Common myeloid progenitor, CD34-positive (primary cell): ENCODE results near the gene ZNF276.
"Not testable (repeated sequence)": the region's sequence is repeated elsewhere in the genome, so short reads cannot be mapped to it uniquely, and the experiment has no call there.

Experiments
- CTCF ChIA-PET: fragments of 350-600 bp; sonication (Branson Sonifier 250); formaldehyde crosslinking; loops from one replicate; lab custom pipeline; 2021; ENCODE audit warnings: antibody characterized with exemption; lab: Charles Lee
- POLR2A ChIA-PET: fragments of 350-600 bp; sonication (Branson Sonifier 250); formaldehyde crosslinking; loops from one replicate; lab custom pipeline; 2021; ENCODE audit warnings: antibody characterized with exemption; lab: Charles Lee
- DNase-seq, 3 donors: peaks; one replicate each; pipeline versions ENCODE4 v3.0.0 to v3.0.0-alpha.2; 2013
- H3K27ac ChIP-seq, 2 experiments: 1 replicate in 1 of 2; 2 replicates in 1 of 2; pipeline ENCODE4 v1.7.0; 2013; ENCODE audit warnings: inconsistent platforms in 2 of 2, low read length in 2 of 2, mild to moderate bottlenecking in 2 of 2, low read depth in 1 of 2, moderate library complexity in 1 of 2; ENCODE audit not compliant: severe bottlenecking in 2 of 2, insufficient read depth in 1 of 2, poor library complexity in 1 of 2
- H3K27me3 ChIP-seq, 5 experiments: replicated peaks in 2 of 5; 1 replicate in 3 of 5; 2 replicates in 2 of 5; pipeline versions ENCODE4 v1.6.1 to v1.7.0; 2013; ENCODE audit warnings: low read length in 4 of 5, mild to moderate bottlenecking in 2 of 5, moderate library complexity in 2 of 5, inconsistent platforms in 1 of 5; ENCODE audit not compliant: insufficient read depth in 5 of 5, control insufficient read depth in 4 of 5
- H3K36me3 ChIP-seq, 4 experiments: 1 replicate in 2 of 4; 2 replicates in 2 of 4; pipeline versions ENCODE4 v1.6.1 to v1.7.0; 2013; ENCODE audit warnings: low read length in 3 of 4, control low read depth in 1 of 4, mild to moderate bottlenecking in 1 of 4; ENCODE audit not compliant: control insufficient read depth in 4 of 4, insufficient read depth in 4 of 4
- H3K4me1 ChIP-seq, 4 experiments: 1 replicate in 3 of 4; 2 replicates in 1 of 4; pipeline versions ENCODE4 v1.6.1 to v1.7.1; 2013; ENCODE audit warnings: low read length in 3 of 4, mild to moderate bottlenecking in 3 of 4, control low read depth in 1 of 4, inconsistent platforms in 1 of 4, moderate library complexity in 1 of 4; ENCODE audit not compliant: control insufficient read depth in 4 of 4, insufficient read depth in 4 of 4; ENCODE audit errors: control extremely low read depth in 1 of 4
- H3K4me3 ChIP-seq, 7 experiments: 1 replicate in 4 of 7; 2 replicates in 3 of 7; pipeline versions ENCODE4 v1.5.1 to v1.7.0; 2013; ENCODE audit warnings: mild to moderate bottlenecking in 7 of 7, low read length in 6 of 7, moderate library complexity in 6 of 7, inconsistent platforms in 2 of 7, low read depth in 2 of 7, control low read depth in 1 of 7; ENCODE audit not compliant: insufficient read depth in 4 of 7, control insufficient read depth in 1 of 7; ENCODE audit errors: extremely low read depth in 1 of 7
- H3K9me3 ChIP-seq, 5 experiments: 1 replicate in 4 of 5; 2 replicates in 1 of 5; pipeline versions ENCODE4 v1.6.1 to v1.7.1; 2013; ENCODE audit warnings: low read length in 4 of 5, mild to moderate bottlenecking in 2 of 5, inconsistent platforms in 1 of 5, low read depth in 1 of 5, moderate library complexity in 1 of 5; ENCODE audit not compliant: control insufficient read depth in 4 of 5, insufficient read depth in 2 of 5; ENCODE audit errors: control extremely low read depth in 1 of 5
- WGBS: methylation state at CpG from one replicate; pipeline ENCODE4 v1.1.5; 2013; ENCODE audit not compliant: insufficient coverage; 5-methylcytosine and 5-hydroxymethylcytosine counted together

The ZNF276 gene

DNA sequence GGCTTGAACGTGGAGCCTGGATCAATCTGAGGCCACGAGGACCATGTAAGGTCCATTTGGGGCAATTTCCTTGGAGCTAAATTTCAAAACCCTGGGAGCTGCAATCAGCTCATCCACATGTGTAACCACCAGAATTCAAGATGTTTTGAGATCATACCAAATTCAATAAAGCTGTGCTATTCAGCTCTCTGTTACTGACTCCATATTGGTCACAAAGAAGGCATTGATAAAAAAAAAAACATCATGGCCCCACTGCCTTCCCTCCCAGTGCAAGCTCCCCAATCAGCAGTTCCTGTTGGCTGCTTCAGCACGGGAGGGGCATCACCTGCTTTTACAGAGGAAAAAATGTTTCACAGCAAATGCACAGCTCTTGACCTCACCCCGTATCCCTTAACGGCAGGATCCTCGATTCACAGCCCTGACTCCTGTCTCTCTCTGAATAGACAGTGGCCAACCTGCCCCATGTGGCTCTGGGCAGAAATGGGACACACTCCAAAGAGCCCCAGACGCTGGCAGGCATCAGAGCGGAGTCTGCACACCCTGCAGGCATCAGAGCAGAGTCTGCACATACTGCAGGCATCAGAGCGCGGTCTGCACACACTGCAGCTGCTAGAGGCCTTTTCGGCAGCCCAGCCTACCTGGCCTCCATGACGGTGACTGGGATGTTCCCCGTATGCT is 58.0 kb downstream of the ZNF276 start:
- Histone ChIP-seq H3K9me3 (no peaks in the 10 kb centered on the region), H3K36me3 (peaks cover 9 to 58% (median 34%) of the 10 kb centered on the region in 4 experiments), H3K4me1 (no peaks in the 10 kb centered on the region), H3K27ac (no peak overlapping the region), H3K4me3 (no peak overlapping the region), H3K27me3 (no peaks in the 10 kb centered on the region)
- CTCF ChIA-PET = interaction anchor here (0.8 to 1.2 kb wide), 3 partner anchors 17 to 81 kb away, joined by 3 to 4 read pairs (median 3); no protein-coding TSS in a partner anchor
- WGBS = 95% methylated on average over 10 of the region's 13 CpGs
- DNase-seq = no peak
- POLR2A ChIA-PET = interaction anchor here (0.6 kb wide), 2 partner anchors 29 to 242 kb away, joined by 5 to 6 read pairs; no protein-coding TSS in a partner anchor

GRCh38 chr16:89779909-89780305 is 58.6 kb downstream of the ZNF276 start:
- Histone ChIP-seq H3K27ac (no peak overlapping the region), H3K27me3 (no peaks in the 10 kb centered on the region), H3K4me1 (no peaks in the 10 kb centered on the region), H3K36me3 (peaks cover 9 to 63% (median 38%) of the 10 kb centered on the region in 4 experiments), H3K9me3 (no peaks in the 10 kb centered on the region), H3K4me3 (no peak overlapping the region)
- ChIA-PET POLR2A (interaction anchor here (0.6 kb wide), 2 partner anchors 30 to 242 kb away, joined by 5 to 6 read pairs; no protein-coding TSS in a partner anchor), CTCF (interaction anchor here (0.8 to 1.2 kb wide), 2 partner anchors 74 to 80 kb away, joined by 3 to 4 read pairs; no protein-coding TSS in a partner anchor)
- DNase-seq = no peak
- 100% methylated on average over 2 of the region's 6 CpGs for WGBS

DNA sequence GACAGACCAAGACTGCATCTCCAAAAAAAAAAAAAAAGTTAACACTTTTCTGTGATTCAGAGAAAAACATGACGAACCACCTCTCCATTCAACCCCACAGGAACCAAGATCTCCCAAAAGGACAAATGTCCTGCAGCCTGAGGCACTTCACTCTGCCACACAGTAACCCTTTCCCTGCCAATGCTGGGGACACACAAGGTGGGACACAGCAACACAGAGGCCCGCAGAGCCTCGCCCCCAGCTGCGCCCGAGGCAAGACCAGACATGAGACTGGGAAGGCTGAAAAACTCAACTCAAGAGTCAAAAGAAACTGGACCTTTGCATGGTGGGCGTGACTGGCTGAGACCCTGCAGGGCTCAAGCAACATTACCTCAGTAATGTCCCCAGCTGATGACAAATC is 61.2 kb downstream of the ZNF276 start:
- Histone ChIP-seq H3K4me3 (no peak overlapping the region), H3K27me3 (no peaks in the 10 kb centered on the region), H3K27ac (no peak overlapping the region), H3K4me1 (no peaks in the 10 kb centered on the region), H3K36me3 (peaks cover 9 to 63% (median 35%) of the 10 kb centered on the region in 4 experiments), H3K9me3 (no peaks in the 10 kb centered on the region)
- ChIA-PET CTCF (no interaction called here), POLR2A (no interaction called here)
- 100% methylated on average over 5 of the region's 6 CpGs for WGBS
- no peak for DNase-seq

DNA sequence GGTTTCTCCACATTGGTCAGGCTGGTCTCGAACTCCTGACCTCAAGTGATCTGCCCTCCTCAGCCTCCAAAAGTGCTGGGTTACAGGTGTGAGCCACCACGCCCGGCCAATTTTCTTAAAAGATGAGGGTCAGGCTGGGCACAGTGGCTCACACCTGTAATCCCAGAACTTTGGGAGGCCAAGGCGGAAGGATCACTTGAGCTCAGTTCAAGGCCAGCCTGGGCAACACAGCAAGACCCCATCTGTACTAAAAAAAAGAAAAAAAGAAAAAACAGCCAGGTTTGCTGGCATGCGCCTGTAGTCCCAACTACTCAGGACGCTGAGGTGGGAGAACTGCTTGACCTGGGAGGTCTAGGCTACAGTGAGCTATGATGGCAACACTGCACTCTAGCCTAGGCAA is 62.6 kb downstream of the ZNF276 start:
- H3K4me3 ChIP-seq, POLR2A ChIA-PET, H3K9me3 ChIP-seq, DNase-seq, H3K27ac ChIP-seq, CTCF ChIA-PET, H3K4me1 ChIP-seq, H3K27me3 ChIP-seq: not testable (repeated sequence)
- peaks cover 7 to 68% (median 36%) of the 10 kb centered on the region in 4 experiments for H3K36me3 ChIP-seq
- 100% methylated on average over 3 of the region's 6 CpGs for WGBS

DNA sequence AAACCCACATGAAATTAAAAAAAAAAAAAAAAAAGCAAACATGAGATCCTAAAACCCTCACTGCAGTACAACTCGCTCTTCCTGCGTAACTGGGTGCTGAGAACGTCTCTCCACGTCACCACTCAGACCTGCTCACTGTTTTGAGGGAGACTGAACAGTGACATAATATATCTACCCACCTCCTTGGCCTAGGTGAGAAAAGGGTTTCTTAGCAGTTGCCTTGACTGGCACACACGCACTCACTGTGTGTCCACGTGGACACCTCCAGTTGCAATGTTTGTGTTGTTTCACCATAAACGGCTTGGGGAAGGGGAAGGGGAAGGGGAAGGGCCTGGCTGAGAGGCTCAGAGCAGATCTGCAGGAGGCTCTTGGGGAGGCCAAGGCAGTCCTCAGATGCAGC is 63.1 kb downstream of the ZNF276 start:
- Histone ChIP-seq H3K36me3 (peaks cover 7 to 68% (median 33%) of the 10 kb centered on the region in 4 experiments), H3K9me3 (no peaks in the 10 kb centered on the region), H3K27me3 (no peaks in the 10 kb centered on the region), H3K27ac (no peak overlapping the region), H3K4me3 (no peak overlapping the region), H3K4me1 (no peaks in the 10 kb centered on the region)
- DNase-seq = no peak
- POLR2A ChIA-PET = no interaction called here
- 90% methylated on average over 5 of the region's 7 CpGs for WGBS
- CTCF ChIA-PET = interaction anchor here (13.3 kb wide), 1 partner anchor 78 kb away, joined by 195 read pairs; the partner anchor contains the start of gene SPATA2L

- 94% methylated on average over 9 of the region's 11 CpGs for WGBS
- H3K9me3 ChIP-seq = no peaks in the 10 kb centered on the region
Measured at GRCh38 chr16:89785523-89786155, 64.3 kb downstream of the ZNF276 start.

More at GRCh38 chr16:89785523-89786155, 64.3 kb downstream of the ZNF276 start:
- peaks cover 4 to 64% (median 29%) of the 10 kb centered on the region in 4 experiments for H3K36me3 ChIP-seq
- no peak overlapping the region for H3K27ac ChIP-seq
- DNase-seq = no peak
- H3K4me1 ChIP-seq = no peaks in the 10 kb centered on the region
- CTCF ChIA-PET = interaction anchor here (0.9 to 13.3 kb wide), 2 partner anchors 16 to 79 kb away, joined by 3 to 195 read pairs; partner anchors contain the start of gene SPATA2L
- POLR2A ChIA-PET = no interaction called here
- no peak overlapping the region for H3K4me3 ChIP-seq
- H3K27me3 ChIP-seq = no peaks in the 10 kb centered on the region
